ENCODE data around the gene CHST5. TPM values are rescaled to one million over a fixed set of nuclear protein-coding genes. Genes with fewer than 3 reads are reported as not detected.

Gene CHST5
- total and polyA plus RNA-seq, 2 donors (not counting 1 experiment from before 2014, with no cell fraction given): 0.99 TPM; not detected in 1

DNA sequence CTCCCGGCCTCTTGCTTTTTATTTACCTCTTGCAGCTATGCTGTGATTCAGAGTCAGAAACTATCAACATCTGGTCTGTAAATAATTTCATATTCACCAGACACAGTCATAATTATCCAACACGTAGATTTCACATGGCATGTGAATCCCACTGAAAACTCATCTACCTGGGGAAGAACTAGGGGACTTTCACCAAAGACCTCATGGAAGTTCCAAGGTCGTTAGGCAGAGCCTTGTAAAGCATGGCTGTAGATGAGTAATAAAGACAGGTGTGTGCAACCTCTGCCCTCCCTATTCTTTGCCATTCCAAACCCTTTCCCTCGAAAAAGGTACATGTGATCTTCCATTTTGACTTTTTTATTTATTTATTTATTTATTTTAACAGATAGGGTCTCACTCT, 1.9 kb upstream of the CHST5 start:
- H3K27me3 ChIP-seq (replicated peaks in 1 of 4; ENCODE audit: control extremely low read depth in 1 of 4, control insufficient read depth in 3 of 4, insufficient read depth in 4 of 4, low read length in 3 of 4): no peaks in the 10 kb centered on the region
- H3K9ac ChIP-seq (ENCODE audit: low read length): no peak overlapping the region
- no peaks in the 10 kb centered on the region for H3K9me3 ChIP-seq (ENCODE audit: control extremely low read depth in 1 of 3, control insufficient read depth in 2 of 3, insufficient read depth in 1 of 3, low read length in 2 of 3)
- H3K4me3 ChIP-seq (ENCODE audit: control extremely low read depth in 1 of 5, extremely low read depth in 1 of 5, insufficient read depth in 1 of 5, low read depth in 2 of 5, low read length in 4 of 5): no peak overlapping the region
- DNase-seq: no peak
- WGBS (ENCODE audit: insufficient coverage): 100% methylated on average over 1 of the region's 4 CpGs
- H2AFZ ChIP-seq (ENCODE audit: insufficient read depth, low read depth, low read length, poor library complexity, severe bottlenecking): no peak overlapping the region
- no peaks in the 10 kb centered on the region for H3K4me1 ChIP-seq (ENCODE audit: control insufficient read depth in 2 of 2, insufficient read depth in 2 of 2, low read length in 2 of 2)
- no peak for ATAC-seq (ENCODE audit: low read depth)
- H3K4me2 ChIP-seq (replicated peaks; ENCODE audit: low read depth, low read length, poor library complexity, severe bottlenecking): no peak overlapping the region
- H3K9me3 Mint-ChIP-seq (ENCODE audit: insufficient read depth): no peaks in the 10 kb centered on the region
- H3K27ac ChIP-seq (ENCODE audit: low read length in 2 of 2): no peak overlapping the region
- TF ChIP-seq EZH2 (IDR thresholded peaks at IDR 0.05; ENCODE audit: borderline replicate concordance, insufficient read depth, low read depth, low read length, poor library complexity, severe bottlenecking): no peak
- H4K20me1 ChIP-seq (ENCODE audit: control insufficient read depth, insufficient read depth, low read length, poor library complexity, severe bottlenecking): no peaks in the 10 kb centered on the region
- intact Hi-C loops (cut with micrococcal nuclease): no loop called here
- H3K36me3 ChIP-seq (replicated peaks in 1 of 2; ENCODE audit: control extremely low read depth in 1 of 2, control insufficient read depth in 1 of 2, extremely low read depth in 1 of 2, insufficient read depth in 2 of 2, low read length in 1 of 2): no peaks in the 10 kb centered on the region
- no peaks in the 10 kb centered on the region for H3K4me1 Mint-ChIP-seq
- POLR2A ChIA-PET: no interaction called here
- CTCF ChIA-PET: no interaction called here
- H3K27me3 Mint-ChIP-seq: peaks cover 3% of the 10 kb centered on the region
- H3K27ac Mint-ChIP-seq: no peak overlapping the region
- H3K79me2 ChIP-seq (ENCODE audit: control insufficient read depth, insufficient read depth, low read length): no peaks in the 10 kb centered on the region
- no peak overlapping the region for H3K4me3 Mint-ChIP-seq

DNA sequence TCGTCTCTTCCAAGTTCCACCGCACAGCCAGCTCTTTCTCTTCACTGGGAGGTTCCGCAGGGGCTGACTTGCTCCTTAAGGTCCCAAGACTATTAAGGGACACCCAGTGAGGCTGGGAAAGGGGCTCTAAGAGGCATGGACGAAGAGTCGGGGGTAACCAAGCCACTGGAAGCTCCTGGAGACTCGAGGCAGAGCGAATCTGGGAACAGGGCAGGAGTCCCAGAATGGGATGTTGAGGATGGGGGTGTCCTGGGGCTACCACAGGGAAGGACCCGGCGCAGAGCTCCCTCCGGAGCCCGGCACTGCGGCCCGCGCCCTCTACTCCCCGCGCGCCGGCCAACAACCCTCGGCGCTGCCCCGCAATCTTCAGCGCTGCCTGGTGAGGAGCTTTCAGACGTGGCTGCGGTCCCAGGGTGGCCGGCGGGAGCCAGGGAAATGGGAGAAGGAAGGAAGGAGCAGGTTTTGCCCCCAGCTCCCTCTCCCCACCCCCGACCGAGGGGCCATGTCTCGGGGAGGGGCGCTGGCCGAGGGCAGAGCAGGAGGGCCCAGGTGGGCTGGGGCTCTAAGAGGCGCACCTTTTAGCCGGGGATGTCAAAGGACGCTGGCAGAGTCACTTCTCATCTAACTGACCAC, 581 bp downstream of the CHST5 start:
- no peaks in the 10 kb centered on the region for H3K9me3 Mint-ChIP-seq (ENCODE audit: insufficient read depth)
- Histone ChIP-seq H3K4me3 (ENCODE audit: control extremely low read depth in 1 of 5, extremely low read depth in 1 of 5, insufficient read depth in 1 of 5, low read depth in 2 of 5, low read length in 4 of 5) (no peak overlapping the region), H3K36me3 (replicated peaks in 1 of 2; ENCODE audit: control extremely low read depth in 1 of 2, control insufficient read depth in 1 of 2, extremely low read depth in 1 of 2, insufficient read depth in 2 of 2, low read length in 1 of 2) (no peaks in the 10 kb centered on the region), H3K9me3 (ENCODE audit: control extremely low read depth in 1 of 3, control insufficient read depth in 2 of 3, insufficient read depth in 1 of 3, low read length in 2 of 3) (no peaks in the 10 kb centered on the region), H3K9ac (ENCODE audit: low read length) (no peak overlapping the region), H4K20me1 (ENCODE audit: control insufficient read depth, insufficient read depth, low read length, poor library complexity, severe bottlenecking) (no peaks in the 10 kb centered on the region), H3K4me2 (replicated peaks; ENCODE audit: low read depth, low read length, poor library complexity, severe bottlenecking) (no peak overlapping the region), H3K27me3 (replicated peaks in 1 of 4; ENCODE audit: control extremely low read depth in 1 of 4, control insufficient read depth in 3 of 4, insufficient read depth in 4 of 4, low read length in 3 of 4) (no peaks in the 10 kb centered on the region), H3K4me1 (ENCODE audit: control insufficient read depth in 2 of 2, insufficient read depth in 2 of 2, low read length in 2 of 2) (no peaks in the 10 kb centered on the region), H3K79me2 (ENCODE audit: control insufficient read depth, insufficient read depth, low read length) (no peaks in the 10 kb centered on the region), H3K27ac (ENCODE audit: low read length in 2 of 2) (no peak overlapping the region), H2AFZ (ENCODE audit: insufficient read depth, low read depth, low read length, poor library complexity, severe bottlenecking) (no peak overlapping the region)
- DNase-seq: no peak
- no peak overlapping the region for H3K27ac Mint-ChIP-seq
- H3K27me3 Mint-ChIP-seq: peaks cover 6% of the 10 kb centered on the region
- CTCF ChIA-PET: no interaction called here
- WGBS (ENCODE audit: insufficient coverage): 89% methylated on average over 27 of the region's 34 CpGs
- intact Hi-C loops (cut with micrococcal nuclease): no loop called here
- no peak for ATAC-seq (ENCODE audit: low read depth)
- TF ChIP-seq, protein P1, sequence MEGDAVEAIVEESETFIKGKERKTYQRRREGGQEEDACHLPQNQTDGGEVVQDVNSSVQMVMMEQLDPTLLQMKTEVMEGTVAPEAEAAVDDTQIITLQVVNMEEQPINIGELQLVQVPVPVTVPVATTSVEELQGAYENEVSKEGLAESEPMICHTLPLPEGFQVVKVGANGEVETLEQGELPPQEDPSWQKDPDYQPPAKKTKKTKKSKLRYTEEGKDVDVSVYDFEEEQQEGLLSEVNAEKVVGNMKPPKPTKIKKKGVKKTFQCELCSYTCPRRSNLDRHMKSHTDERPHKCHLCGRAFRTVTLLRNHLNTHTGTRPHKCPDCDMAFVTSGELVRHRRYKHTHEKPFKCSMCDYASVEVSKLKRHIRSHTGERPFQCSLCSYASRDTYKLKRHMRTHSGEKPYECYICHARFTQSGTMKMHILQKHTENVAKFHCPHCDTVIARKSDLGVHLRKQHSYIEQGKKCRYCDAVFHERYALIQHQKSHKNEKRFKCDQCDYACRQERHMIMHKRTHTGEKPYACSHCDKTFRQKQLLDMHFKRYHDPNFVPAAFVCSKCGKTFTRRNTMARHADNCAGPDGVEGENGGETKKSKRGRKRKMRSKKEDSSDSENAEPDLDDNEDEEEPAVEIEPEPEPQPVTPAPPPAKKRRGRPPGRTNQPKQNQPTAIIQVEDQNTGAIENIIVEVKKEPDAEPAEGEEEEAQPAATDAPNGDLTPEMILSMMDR (IDR thresholded peaks at IDR 0.05): no peak
- TF ChIP-seq EZH2 (IDR thresholded peaks at IDR 0.05; ENCODE audit: borderline replicate concordance, insufficient read depth, low read depth, low read length, poor library complexity, severe bottlenecking): no peak
- no peaks in the 10 kb centered on the region for H3K4me1 Mint-ChIP-seq
- POLR2A ChIA-PET: no interaction called here
- H3K4me3 Mint-ChIP-seq: no peak overlapping the region

Data from B cell (primary cell).